Inflammatory macrophage (primary cell): ENCODE measurements around the gene CRYBA2.

Experiments used
- DNase-seq, 2 donors: peaks; one replicate each; pipeline ENCODE4 v3.0.0-alpha.2; 2020 to 2022

The CRYBA2 gene

GRCh38 chr2:218952160-218952559 lies 41.1 kb downstream of the CRYBA2 start:
- no peak for DNase-seq

DNA sequence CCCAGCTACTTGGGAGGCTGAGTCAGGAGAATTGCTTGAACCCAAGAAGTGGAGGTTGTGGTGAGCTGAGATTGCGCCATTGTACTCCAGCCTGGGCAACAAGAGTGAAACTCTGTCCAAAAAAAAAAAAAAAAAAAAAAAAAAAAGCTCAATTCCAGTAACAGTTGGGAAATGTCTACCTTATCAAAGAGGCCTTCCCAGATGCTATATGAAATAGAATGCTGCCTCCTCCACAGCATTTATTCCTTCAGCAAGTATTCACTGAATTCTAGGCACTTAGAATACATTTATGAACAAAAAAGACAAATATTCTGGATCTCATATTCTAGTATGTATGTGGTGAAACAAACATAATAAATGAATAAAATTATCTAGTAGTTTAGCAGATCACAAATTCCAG lies 46.6 kb downstream of the CRYBA2 start:
- DNase-seq = no peak

GRCh38 chr2:218944759-218945404 lies 48.3 kb downstream of the CRYBA2 start:
- no peak for DNase-seq
